Nucleus accumbens (tissue), 56 donors: ENCODE data around the gene SNX27.
"Not testable (repeated sequence)": the region's sequence is repeated elsewhere in the genome, so short reads cannot be mapped to it uniquely, and the experiment has no call there.

ENCODE experiments used
- DNase-seq, 56 donors: peaks; one replicate each; lab custom pipeline; 2025; lab: John Stamatoyannopoulos, UW

SNX27 gene

DNA sequence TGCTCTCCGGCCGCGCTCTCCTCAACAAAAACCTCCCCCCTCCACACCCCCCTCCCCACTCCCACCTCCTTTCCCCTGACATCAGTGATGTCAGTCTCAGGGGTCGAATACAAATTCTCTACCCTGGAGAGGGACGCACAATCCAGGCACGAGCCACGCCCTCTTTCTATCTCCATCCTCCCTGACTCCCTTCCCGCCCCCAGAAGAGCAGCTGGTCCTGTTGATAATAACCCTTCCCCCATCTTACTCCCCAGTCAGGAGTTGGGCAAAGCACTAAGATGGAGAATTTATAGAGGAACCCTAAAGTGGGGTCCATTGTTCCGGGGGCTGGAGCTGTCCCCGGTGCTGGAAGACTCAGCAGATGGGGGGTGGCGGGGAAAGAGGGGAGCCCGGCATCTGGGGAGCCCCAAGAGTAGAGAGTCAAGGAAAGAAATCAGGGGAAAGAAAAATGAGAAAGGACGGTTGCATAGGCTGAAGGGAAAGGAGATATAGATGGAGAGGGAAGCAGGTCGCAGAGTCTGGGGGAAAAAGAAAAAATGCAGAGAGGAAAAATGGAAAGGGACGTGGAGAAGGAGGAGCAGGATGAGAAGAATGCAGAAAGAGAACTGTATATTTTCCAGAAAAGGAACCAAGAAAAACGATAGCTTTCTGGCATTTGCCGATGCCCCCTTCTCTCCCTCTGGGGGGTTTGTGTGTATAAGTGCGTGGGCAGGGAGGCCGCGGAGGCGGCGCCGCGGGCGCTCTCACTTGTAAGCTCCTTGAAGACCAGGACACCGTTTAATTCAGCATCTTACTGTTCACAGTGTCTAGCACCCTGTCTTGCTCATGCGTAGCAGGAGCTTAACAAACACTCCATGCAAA lies 105.2 kb downstream of the SNX27 start, which contains the start of gene CELF3:
Gene CELF3, minus strand, starts transcription at position 33 of the 861 bp plus-strand sequence. CDS start 783 bp downstream, outside the sequence.
- peak in 50 of 56 donors; percentile 18 to 87 (median 68) for DNase-seq

DNA sequence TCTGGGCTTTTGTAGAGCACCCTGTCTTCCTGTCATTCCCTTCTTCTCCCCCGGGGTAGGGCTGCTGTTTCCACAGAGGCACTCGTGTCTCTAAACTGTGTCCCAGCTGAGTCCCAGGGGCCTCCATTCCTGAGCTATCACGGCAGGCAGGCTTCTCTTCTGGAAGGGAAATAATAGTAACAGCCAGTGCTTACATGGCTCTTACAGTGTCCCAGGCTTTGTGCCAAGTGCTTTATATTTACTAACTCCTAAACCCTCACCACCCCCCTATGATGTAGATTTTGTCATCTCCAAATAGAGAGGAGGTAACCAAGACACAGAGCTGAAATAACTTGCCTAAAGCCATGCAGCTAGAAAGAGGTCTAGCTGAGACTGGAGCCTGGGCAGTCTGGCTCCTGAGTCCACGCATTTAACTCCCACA lies 106.2 kb downstream of the SNX27 start:
- no peak for DNase-seq

DNA sequence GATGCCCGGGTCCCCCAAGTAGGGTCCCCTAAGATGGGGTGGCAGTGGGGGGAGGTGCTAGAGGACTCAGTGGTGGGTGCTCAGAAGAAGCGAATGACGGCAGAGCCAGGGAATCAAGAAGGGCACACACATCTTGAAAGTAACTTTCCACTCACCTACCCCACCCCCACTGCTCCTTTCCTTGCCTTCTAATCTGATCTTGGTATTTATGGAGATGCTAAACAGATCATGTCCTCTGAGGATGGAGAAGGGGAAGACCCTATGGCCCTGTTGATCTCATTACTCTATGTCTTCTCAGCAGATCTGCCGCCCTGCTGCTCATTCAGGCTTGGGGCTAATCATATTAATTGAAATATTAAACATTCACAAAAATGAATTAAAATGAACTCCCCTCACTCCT lies 106.8 kb downstream of the SNX27 start:
- no peak for DNase-seq

DNA sequence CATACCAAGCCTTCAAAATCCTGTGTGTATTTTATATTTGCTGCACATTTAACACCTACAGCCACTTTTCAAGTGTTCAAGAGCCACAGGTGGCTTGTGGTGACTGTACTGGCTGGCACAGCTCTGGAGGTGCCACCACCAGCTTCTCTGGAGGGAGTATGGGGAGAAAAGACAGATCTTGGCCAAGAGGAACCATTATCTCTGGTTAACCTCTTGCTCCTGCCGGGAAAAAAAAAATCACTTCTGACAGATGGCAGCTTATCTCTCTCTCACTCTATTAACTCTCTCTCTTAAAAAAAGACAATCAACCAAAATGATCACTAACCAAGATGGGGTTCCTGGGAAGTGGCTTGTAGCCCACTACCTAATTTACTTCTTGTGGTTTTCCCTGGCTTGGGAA lies 108.3 kb downstream of the SNX27 start:
- no peak for DNase-seq

DNA sequence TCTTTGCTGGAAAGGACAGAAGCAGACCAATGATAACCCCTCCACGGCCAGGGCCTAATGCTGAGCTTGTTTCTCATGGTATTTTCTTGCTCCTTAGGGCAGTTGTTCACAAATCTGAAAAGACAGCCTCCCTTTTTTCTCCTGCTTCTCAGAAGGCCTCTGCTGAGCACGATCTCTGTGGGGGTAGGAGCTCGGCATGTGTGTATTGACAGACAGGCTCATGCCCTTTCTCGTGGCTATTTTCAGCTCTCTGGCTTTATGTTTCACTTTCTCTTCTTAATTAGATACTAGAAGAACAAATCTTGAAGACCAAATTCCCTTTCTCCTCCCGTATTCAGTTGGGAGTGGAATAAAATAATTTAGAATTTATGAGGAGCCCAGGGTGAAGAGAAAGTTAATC lies 108.7 kb downstream of the SNX27 start:
- no peak for DNase-seq

DNA sequence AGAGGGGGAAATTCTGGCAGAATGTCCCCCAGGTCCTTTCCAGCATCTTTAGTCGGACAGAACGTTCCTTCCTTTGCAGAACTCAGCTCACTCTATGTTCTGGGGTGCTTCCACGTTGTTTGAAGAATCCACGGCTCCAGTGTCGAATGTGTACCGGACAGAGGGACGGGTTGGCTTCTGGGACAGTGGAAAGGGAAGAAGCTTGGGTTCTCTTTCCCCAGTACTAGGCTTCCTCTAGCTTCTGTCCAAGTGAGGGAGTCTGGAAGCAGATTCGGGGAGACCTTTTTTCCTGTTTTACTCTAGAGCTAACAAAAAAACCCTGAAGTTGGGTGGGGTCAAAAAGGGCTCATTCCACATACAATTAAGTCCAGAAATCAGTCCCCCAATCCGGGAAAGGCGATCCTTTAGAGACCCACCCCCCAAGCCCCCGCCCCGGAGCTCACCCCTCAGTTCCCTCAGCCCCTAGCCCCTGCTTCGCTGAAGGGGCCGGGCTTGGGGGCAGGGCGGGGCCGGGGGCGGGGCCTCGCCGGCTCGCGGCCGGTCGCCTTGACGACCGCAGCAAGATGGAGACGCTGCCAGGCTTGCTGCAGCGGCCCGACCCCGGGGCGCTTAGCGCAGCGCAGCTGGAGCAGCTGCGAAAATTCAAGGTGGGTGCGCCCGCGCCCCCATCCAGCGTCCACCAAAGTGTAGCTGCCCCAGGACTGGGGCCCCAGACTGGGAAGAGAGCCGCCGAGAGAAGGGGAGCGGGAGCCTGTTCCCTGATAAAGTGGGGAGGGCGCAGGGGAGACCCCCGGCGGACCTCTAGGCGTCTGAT lies 109.3 kb downstream of the SNX27 start, which contains the start of gene RIIAD1:
Gene RIIAD1, plus strand, starts transcription at position 549 of the 814 bp plus-strand sequence. Its CDS starts 15 bp downstream, at position 564.
- DNase-seq = peak in 15 of 56 donors; percentile 8 to 50 (median 23)

DNA sequence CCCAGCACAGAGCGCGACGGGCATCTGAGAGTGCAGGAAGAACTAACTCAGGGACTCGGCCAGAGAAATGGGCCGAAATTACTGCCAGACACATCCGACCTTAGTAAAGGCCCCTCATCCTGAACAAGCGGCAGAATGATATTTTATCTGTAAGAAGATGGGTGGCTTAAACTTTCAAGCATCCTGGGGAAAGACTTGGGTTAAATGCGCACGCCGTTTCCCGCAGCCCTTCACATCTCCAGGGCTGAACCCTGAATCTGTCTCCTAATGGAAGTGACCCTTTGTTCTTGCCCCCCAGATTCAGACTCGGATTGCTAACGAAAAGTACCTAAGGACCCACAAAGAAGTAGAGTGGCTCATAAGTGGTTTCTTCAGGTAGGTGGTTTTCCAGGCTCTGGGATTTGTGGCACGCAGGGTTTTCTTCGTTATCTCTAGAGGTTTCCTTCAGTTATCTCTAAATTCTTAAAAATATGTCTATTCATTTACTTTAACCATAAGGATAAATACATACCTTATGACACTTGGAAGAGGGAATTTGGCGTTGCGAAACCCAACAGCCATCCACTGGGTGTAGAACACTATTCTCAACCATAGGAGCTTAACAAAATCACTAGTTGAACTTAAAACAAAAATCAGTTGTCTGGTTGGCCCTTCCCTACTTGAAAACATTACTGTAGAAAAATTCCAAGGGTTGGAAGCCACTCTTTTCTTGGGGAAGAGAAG lies 110.1 kb downstream of the SNX27 start:
- DNase-seq = no peak

DNA sequence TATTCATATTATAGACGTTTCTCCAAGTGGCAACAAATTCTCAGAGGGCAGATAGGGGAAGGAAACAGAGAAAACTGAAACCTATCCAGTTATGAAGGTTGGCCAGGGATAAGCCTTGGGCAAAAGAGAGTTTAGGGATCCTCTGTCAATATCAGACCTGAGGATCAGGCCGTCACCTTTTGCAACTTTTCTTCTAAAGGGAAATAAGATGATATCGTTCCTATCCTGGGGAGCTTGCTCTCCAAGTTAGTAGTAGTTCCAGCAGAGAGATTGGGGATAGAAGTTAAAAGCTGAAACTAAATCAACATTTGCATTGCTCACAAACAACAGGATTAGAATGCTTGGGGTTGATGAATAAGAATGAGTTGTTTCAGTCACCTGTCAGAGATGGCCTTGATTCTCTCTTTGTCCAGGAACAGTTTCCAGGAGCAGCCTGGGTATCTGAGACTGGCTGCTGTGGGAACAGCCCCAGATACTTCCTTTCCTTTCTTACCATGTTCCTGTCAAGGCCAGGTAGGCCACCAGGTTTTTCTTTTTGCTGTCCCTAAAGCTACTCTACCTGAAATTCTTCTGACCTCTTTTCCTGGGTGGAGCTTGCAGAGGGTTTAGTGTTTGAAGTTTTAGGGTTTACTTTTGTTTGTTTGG lies 112.0 kb downstream of the SNX27 start:
- no peak for DNase-seq

DNA sequence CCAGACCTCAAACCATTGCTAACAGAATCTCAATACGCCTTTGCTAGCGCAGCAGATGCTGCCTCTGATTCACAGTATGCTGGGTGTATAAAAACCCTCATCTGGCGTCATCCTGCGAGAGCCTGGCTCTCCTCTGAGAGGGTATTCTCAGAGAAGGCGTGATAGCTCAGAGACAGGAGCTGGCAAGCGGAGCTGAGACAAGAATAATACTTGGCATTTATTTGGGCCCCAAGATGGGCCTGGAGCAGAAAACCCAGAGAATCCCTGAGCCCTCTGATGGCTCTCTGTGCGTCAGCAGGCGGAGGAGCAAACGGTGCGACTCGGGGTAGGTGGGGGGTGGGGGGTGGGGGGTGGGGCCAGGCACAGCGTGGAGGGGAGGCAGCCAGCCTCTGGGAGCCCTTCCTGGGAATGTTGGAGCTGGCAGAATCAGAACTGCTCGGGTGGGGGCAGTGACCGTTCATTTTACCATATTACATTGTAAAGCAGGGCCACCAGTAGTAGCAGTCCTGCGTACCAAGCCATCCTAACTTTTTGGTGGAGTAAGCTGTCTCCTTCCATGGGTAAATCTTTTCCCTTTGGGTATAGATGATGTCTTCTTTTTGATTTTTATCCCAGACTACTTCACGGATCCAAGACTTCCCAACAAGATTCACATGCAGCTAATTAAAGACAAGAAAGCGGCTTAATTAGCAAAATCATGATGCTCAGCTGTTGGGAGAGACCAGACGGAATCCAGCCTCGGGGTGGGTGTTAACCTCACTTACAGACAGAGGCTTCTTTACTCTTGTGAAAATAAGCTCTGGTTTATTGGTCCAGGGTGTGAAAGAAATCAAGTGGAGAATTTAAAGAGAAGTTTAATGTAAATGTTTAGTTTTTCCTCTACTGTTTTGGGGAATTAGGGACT lies 116.6 kb downstream of the SNX27 start:
- peak in 41 of 56 donors; percentile 14 to 78 (median 53) for DNase-seq

DNA sequence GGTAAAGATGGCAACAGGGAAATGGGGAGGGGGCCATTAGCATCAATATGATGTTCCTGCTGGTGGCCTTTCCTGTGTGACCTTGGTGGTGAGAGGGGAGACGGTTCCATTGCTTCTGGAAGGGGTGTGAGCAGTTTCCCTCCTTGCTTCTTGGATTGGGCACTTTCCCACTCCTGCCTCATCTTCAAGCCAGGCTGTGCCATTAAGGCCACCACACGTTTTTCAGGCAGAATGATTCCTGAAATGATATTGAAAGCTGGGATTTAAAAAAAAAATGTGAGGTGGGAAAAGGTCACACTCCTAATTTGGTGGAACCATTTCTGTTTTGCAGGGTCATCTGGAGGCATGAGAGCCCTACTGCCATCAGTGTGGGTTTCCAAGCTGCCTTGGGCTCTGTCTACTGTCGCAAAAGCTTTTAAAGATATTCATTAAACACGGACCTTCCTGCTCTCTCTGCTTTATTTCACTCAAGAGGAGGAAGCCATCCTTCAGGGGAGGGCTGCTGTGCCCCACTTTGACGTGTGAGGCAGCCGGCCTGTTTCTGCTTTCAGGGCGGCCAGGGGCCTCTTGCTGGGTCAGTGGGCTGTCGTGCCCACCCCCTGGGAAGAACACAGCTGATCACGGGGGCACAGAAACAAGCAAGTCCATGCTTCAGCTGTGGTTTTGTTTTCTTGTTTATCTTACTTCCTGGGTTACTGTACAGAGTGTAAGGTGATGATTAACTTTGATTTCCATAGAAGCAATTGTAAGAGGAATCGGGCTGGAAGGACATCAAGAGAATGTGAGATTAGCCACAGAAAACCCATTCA lies 117.5 kb downstream of the SNX27 start:
- no peak for DNase-seq

DNA sequence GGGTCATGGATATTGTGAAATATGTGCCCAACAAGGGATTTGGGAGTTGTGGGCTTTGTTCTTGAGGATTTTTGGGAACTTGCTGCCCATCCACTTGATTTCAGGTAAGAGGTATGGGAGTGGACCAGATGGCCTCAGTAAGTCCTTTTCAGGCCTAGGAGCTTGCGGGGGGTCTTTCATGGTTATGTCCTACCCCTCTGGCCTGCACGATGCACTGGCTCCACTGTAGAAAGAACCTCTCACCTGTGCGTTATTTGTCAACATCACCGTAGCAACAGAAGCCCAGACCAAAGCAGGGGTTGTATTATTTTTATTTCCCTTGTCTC lies 118.1 kb downstream of the SNX27 start:
- no peak for DNase-seq

DNA sequence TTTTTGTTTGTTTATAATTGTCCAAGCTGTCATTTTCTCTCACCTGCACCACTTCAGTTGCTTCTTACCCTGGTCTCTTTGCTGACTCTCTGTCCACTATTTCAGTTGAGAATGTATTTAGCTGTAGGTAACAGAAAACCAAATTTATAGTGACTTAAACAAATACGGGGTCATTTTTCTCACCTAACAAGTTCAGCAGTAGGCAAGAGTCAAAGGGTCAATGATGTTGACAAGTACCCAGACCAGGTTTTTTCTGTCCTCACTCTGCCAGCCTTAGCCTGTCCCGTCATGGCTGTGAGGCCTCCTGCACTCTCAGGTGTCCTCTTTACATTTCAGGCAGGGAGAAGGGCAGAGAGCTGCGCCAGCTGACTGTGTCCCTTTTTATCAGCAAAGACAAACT lies 121.3 kb downstream of the SNX27 start:
- DNase-seq = no peak

DNA sequence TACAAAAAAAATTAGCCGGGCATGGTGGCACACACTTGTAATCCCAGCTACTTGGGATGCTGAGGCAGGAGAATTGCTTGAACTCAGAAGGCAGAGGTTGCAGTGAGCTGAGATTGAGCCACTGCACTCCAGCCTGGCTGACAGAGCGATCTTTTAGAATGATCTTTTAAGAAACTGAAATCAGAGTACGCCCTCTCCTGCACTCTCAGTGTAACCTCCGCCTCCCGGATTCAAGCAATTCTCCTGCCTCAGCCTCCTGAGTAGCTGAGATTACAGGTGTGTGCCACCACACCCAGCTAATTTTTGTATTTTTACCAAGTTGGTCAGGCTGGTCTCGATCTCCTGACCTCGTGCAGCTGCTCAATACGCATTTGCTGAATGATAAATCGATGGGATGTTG lies 122.1 kb downstream of the SNX27 start:
- not testable (repeated sequence) for DNase-seq

DNA sequence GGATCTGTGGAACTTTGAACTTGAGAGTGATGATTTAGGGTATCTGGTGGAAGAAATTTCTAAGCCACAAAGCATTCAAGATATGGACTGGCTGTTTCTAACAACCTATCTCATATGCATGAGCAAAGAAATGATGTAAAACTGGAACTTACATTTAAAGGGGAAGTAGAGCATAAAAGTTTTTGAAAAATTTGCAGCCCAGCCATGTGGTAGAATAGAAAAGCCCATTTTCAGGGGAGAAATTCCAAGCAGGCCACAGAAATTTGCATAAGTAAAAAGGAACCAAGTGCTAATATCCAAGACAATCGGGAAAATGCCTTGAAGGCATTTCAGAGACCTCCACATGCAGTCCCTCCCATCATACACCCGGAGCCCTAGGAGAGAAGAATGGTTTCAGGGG lies 125.2 kb downstream of the SNX27 start:
- no peak for DNase-seq

DNA sequence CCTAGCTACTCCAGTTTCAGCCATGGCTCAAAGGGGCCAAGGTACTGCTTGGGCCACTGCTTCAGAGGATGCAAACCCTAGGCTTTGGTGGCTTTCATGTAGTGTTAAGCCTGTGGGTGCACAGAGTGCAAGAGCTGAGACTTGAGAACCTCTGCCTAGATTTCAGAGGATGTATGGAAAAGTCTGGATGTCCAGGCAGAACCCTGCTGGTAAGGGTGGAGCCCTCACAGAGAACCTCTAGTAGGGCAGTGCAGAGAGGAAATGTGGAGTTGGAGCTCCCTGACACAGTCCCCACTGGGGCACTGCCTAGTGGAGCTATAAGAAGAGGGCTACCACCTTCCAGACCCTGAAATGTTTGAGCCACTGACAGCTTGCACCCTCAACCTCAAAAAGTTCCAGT lies 125.6 kb downstream of the SNX27 start:
- no peak for DNase-seq

DNA sequence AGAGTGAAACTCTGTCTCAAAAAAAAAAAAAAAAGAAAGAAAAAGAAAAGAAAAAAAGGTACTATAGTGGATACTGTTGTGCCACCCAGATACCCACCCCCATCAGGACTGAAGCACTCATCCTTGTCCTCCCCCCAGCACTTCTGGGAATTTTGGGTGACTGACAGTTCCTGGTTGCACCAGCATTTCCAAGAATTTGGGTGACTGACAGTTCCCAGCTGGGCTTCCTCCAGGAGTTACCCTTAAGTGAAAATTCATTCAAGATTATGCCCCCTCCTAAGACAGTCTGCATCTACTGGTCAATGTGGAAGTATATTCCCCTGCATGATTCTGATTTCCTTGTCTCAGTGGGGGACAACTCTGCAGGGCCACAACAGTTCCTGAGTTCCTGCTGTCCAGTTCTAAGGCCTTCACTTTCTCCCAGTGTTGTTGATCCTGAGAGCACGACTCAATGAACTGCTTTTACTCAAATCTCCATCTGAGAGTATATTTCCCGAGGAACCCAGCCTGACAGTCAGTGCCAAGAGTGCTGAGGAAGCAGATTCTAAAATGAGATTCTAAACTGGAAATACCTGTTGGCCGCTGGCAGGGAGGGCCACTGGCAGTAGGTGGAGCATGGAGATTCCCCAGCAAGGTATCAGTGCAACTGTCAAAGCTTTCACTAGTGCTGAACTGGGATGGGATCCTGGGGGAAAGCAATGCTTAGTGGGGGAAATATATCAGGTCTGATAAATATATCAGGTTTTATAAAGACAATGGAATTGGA lies 127.9 kb downstream of the SNX27 start:
- no peak for DNase-seq

DNA sequence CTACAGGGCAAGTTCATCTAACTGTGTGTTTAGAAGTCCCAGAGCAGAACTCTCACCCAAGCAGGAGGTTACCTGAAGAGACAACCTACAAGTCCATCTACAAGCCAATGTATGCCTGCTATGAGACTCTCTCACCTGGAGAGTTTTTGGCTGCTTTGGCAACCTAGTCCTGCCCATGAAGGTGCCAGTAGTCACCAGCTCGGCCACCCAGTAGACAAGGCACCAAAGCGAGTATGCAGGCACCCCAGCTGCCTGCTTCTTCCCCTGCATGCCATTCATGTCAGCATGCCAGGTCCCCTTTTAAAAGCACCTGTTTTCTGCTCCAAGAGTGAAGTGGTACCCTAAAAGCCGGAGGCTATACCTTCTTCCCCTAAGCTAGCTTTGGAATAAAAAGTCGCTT lies 129.7 kb downstream of the SNX27 start:
- DNase-seq = no peak
